ENCODE data around the gene BNC2. TPM values are rescaled to one million over a fixed set of nuclear protein-coding genes. Genes with fewer than 3 reads are reported as not detected.

Gene BNC2
- total RNA-seq, 1 donor from 2014 or later, result not detected

- Mint-ChIP-seq H3K27me3 (ENCODE audit: low read depth) (peaks cover 16% of the 10 kb centered on the region), H3K9me3 (no peaks in the 10 kb centered on the region), H3K27ac (no peak overlapping the region), H3K4me3 (ENCODE audit: low read depth) (no peak overlapping the region), H3K36me3 (ENCODE audit: low read depth) (no peaks in the 10 kb centered on the region), H3K4me1 (ENCODE audit: low read depth) (no peaks in the 10 kb centered on the region)
- no peak for DNase-seq (ENCODE audit: low spot score)
- intact Hi-C loops (cut with micrococcal nuclease), result no loop called here
Observed at GRCh38 chr9:16727452-16728136, 142.9 kb downstream of the BNC2 start.

DNA sequence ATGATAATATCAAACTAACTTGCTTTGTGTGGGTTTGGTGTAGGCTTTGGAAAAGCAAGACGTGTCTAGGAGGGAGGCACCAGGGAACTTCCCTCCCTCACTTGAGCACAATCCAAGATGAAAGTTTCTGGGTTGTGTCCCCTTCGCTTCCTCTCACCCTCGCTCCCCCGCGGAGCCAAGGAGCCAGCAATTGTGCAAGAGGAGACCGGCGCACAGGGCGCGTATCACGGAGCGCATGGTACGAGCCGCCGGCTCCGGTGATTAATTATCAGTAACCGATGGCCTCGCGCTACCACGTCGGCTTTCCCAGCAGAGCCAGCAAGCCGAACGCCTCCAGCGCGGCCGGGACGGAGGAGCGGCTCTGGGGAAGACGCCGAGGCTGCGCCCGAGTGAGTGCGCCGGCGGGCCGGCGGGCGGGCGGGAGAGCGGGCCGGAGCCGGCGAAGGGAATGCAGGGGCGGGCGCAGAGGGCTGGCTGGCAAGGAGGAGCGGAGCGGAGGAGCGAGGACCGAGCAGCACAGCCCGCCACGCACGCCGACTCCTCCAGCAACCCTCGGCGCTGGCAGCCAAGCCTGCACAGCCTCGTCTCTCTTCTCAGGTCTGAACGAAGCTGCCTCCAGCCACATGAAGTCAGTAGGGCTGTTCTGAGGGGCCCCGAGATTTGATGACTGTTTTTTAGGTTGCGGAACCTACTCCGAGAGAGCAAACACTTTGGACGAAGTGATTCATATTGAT is 143.6 kb downstream of the BNC2 start:
- H3K27me3 Mint-ChIP-seq (ENCODE audit: low read depth), result peaks cover 16% of the 10 kb centered on the region
- no peak overlapping the region for H3K4me3 Mint-ChIP-seq (ENCODE audit: low read depth)
- no peak for DNase-seq (ENCODE audit: low spot score)
- intact Hi-C loops (cut with micrococcal nuclease), result no loop called here
- H3K4me1 Mint-ChIP-seq (ENCODE audit: low read depth), result no peaks in the 10 kb centered on the region
- H3K9me3 Mint-ChIP-seq, result no peaks in the 10 kb centered on the region
- H3K36me3 Mint-ChIP-seq (ENCODE audit: low read depth), result no peaks in the 10 kb centered on the region
- no peak overlapping the region for H3K27ac Mint-ChIP-seq

- H3K36me3 Mint-ChIP-seq (ENCODE audit: low read depth), result no peaks in the 10 kb centered on the region
- H3K27ac Mint-ChIP-seq, result no peak overlapping the region
- peaks cover 16% of the 10 kb centered on the region for H3K27me3 Mint-ChIP-seq (ENCODE audit: low read depth)
- no peak overlapping the region for H3K4me3 Mint-ChIP-seq (ENCODE audit: low read depth)
- H3K9me3 Mint-ChIP-seq, result no peaks in the 10 kb centered on the region
- no peak for DNase-seq (ENCODE audit: low spot score)
- intact Hi-C loops (cut with micrococcal nuclease), result no loop called here
- H3K4me1 Mint-ChIP-seq (ENCODE audit: low read depth), result no peaks in the 10 kb centered on the region
Observed at GRCh38 chr9:16726029-16726428, 144.4 kb downstream of the BNC2 start.

DNA sequence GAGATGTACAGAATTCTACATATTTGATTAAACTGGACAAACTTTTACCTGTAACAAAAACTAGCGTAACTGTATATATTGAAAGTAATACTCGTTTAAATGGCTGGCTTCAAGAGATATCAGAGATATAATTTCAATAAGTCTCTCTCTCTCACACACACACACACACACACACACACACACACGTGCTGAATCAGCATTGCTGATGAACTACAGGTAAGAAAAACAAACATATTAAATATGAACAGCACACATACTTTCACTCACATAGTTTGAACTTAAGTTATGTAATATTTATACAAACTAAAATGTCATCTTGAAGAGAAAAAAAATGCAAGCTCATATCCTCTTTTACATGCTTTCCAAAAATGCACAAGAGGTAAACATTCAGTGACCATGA is 145.4 kb downstream of the BNC2 start:
- Mint-ChIP-seq H3K27me3 (ENCODE audit: low read depth) (peaks cover 16% of the 10 kb centered on the region), H3K4me1 (ENCODE audit: low read depth) (no peaks in the 10 kb centered on the region), H3K9me3 (no peaks in the 10 kb centered on the region), H3K36me3 (ENCODE audit: low read depth) (no peaks in the 10 kb centered on the region), H3K4me3 (ENCODE audit: low read depth) (no peak overlapping the region), H3K27ac (no peak overlapping the region)
- no peak for DNase-seq (ENCODE audit: low spot score)
- intact Hi-C loops (cut with micrococcal nuclease), result no loop called here

DNA sequence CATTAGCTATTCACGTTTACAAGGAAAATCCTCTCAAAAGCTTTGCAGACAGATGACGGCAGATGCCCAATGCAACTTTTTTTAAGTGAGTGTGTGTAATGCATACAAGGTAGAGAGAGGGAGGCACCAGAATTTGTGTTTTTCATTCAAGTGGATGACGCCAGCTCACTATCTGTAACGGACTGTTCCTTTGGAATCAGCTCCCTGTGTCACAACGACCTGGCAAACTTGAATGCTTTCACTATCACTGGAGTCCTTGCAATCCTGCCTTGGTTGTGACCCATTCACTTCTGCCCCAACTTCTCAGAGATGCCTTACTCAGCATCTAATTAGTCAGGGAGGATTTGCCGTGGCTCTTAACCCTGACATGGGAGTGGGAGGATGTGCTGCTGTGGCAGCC is 148.5 kb downstream of the BNC2 start:
- H3K36me3 Mint-ChIP-seq (ENCODE audit: low read depth), result no peaks in the 10 kb centered on the region
- DNase-seq (ENCODE audit: low spot score), result no peak
- H3K4me1 Mint-ChIP-seq (ENCODE audit: low read depth), result no peaks in the 10 kb centered on the region
- H3K9me3 Mint-ChIP-seq, result no peaks in the 10 kb centered on the region
- H3K27ac Mint-ChIP-seq, result no peak overlapping the region
- peaks cover 9% of the 10 kb centered on the region for H3K27me3 Mint-ChIP-seq (ENCODE audit: low read depth)
- intact Hi-C loops (cut with micrococcal nuclease), result no loop called here
- H3K4me3 Mint-ChIP-seq (ENCODE audit: low read depth), result no peak overlapping the region

GRCh38 chr9:16720386-16720785 is 150.1 kb downstream of the BNC2 start:
- no peaks in the 10 kb centered on the region for H3K4me1 Mint-ChIP-seq (ENCODE audit: low read depth)
- intact Hi-C loops (cut with micrococcal nuclease), result no loop called here
- H3K36me3 Mint-ChIP-seq (ENCODE audit: low read depth), result no peaks in the 10 kb centered on the region
- no peaks in the 10 kb centered on the region for H3K9me3 Mint-ChIP-seq
- no peak overlapping the region for H3K27ac Mint-ChIP-seq
- no peak for DNase-seq (ENCODE audit: low spot score)
- no peak overlapping the region for H3K4me3 Mint-ChIP-seq (ENCODE audit: low read depth)
- H3K27me3 Mint-ChIP-seq (ENCODE audit: low read depth), result no peaks in the 10 kb centered on the region

DNA sequence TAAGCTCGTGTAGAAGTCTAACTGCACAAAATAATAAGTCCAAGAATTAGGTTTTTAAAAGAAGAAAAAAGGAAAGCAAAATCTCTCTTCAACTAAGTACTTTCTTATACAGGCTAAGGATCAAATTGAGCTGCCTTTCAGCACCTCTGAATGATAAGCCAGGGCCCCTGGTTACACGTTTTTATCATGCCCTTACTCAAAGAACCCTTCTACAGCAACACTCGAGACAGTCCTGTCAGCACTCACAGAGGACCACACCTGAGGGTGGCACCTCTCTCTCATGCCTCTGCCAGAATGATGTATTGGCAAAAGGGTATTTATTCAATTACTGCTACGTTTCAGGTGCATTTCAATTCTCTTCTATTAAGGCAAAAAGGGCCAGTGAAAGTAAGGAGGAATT is 150.5 kb downstream of the BNC2 start:
- Mint-ChIP-seq H3K4me3 (ENCODE audit: low read depth) (no peak overlapping the region), H3K27me3 (ENCODE audit: low read depth) (no peaks in the 10 kb centered on the region), H3K36me3 (ENCODE audit: low read depth) (no peaks in the 10 kb centered on the region), H3K27ac (no peak overlapping the region), H3K9me3 (no peaks in the 10 kb centered on the region), H3K4me1 (ENCODE audit: low read depth) (no peaks in the 10 kb centered on the region)
- intact Hi-C loops (cut with micrococcal nuclease), result no loop called here
- no peak for DNase-seq (ENCODE audit: low spot score)

DNA sequence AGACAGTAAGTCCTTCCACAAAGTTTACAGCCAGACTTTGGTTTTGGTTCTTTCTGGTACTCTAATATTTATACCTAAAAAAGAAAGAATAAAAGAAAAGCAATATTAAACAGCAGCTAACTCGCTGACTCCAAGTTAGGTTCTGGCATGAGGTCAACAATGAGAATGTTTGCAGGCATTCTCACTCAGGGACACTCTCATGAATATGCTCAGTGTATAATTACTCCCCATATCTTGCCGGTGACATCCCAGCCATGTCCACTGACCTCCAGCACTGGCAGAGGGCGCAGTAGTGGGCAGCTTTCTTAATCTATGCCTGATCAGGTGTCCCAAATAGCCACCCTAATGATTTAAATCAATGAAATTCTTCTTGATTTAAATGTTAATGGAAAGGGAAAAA is 151.5 kb downstream of the BNC2 start:
- Mint-ChIP-seq H3K27ac (no peak overlapping the region), H3K4me3 (ENCODE audit: low read depth) (no peak overlapping the region), H3K9me3 (no peaks in the 10 kb centered on the region), H3K27me3 (ENCODE audit: low read depth) (no peaks in the 10 kb centered on the region), H3K36me3 (ENCODE audit: low read depth) (no peaks in the 10 kb centered on the region), H3K4me1 (ENCODE audit: low read depth) (no peaks in the 10 kb centered on the region)
- intact Hi-C loops (cut with micrococcal nuclease), result no loop called here
- DNase-seq (ENCODE audit: low spot score), result no peak

DNA sequence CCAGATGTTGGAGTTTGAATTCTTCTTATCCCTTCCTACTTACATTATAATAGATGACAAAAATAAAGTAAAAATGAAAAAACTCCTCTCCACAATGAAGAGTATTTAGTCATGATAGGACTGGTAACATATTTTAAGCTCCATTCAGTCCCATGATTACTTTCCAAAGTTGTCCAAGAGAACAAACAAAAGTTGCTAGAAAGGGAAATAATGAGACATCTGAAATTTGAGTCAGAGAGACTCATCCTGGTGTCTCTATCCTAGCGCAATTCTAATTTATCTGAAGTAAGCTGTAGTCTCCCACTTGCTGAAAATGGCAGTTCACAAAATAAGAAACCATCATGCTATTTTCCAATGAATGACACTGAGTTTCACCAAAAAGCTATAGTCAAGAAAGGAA is 152.2 kb downstream of the BNC2 start:
- no peak for DNase-seq (ENCODE audit: low spot score)
- Mint-ChIP-seq H3K27me3 (ENCODE audit: low read depth) (no peaks in the 10 kb centered on the region), H3K36me3 (ENCODE audit: low read depth) (no peaks in the 10 kb centered on the region), H3K4me1 (ENCODE audit: low read depth) (no peaks in the 10 kb centered on the region), H3K27ac (no peak overlapping the region), H3K9me3 (no peaks in the 10 kb centered on the region), H3K4me3 (ENCODE audit: low read depth) (no peak overlapping the region)
- intact Hi-C loops (cut with micrococcal nuclease), result no loop called here

GRCh38 chr9:16716601-16717000 is 153.9 kb downstream of the BNC2 start:
- no peaks in the 10 kb centered on the region for H3K27me3 Mint-ChIP-seq (ENCODE audit: low read depth)
- H3K27ac Mint-ChIP-seq, result no peak overlapping the region
- no peaks in the 10 kb centered on the region for H3K36me3 Mint-ChIP-seq (ENCODE audit: low read depth)
- no peaks in the 10 kb centered on the region for H3K9me3 Mint-ChIP-seq
- no peaks in the 10 kb centered on the region for H3K4me1 Mint-ChIP-seq (ENCODE audit: low read depth)
- intact Hi-C loops (cut with micrococcal nuclease), result no loop called here
- no peak overlapping the region for H3K4me3 Mint-ChIP-seq (ENCODE audit: low read depth)
- DNase-seq (ENCODE audit: low spot score), result no peak

DNA sequence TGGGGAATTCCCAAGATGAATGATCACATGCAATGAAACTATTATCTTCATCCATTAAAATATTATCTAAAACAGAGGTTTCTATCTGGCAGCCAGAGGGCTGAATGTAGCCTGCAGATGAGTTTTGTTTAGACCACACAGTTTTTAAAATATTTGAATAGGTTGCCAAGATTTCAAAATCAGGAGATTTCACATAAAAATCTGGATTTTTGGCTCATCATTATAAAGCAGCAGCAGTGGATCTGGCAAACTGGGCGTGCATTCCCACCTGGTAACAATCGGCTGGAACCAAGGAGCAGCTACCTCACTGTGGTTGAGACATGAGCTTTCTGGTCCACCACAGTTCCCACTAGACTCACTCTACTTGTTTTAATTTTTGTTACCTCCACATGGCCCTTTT is 155.1 kb downstream of the BNC2 start:
- Mint-ChIP-seq H3K4me3 (ENCODE audit: low read depth) (no peak overlapping the region), H3K9me3 (no peaks in the 10 kb centered on the region), H3K27me3 (ENCODE audit: low read depth) (no peaks in the 10 kb centered on the region), H3K4me1 (ENCODE audit: low read depth) (no peaks in the 10 kb centered on the region), H3K27ac (no peak overlapping the region), H3K36me3 (ENCODE audit: low read depth) (no peaks in the 10 kb centered on the region)
- no peak for DNase-seq (ENCODE audit: low spot score)
- intact Hi-C loops (cut with micrococcal nuclease), result no loop called here

DNA sequence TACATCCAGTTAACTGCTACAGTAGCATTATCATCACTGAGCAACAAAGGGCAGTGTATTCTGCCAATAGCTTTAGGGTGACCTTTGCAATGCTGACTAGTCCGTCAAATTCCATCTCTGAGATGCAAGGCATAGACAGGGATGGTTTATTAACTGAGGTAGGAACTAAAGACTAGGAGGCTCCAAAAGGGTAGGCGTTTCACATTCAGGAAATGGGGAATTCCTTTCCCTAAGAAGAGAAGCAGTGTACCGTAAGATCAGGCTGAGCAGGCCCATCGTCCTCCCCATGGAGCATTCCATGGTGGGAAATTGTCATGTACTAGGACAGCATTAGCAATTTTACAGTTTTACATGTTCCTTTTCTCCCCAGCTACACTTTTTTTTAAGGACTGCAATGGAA is 157.7 kb downstream of the BNC2 start:
- no peak overlapping the region for H3K27ac Mint-ChIP-seq
- H3K4me3 Mint-ChIP-seq (ENCODE audit: low read depth), result no peak overlapping the region
- peaks cover 6% of the 10 kb centered on the region for H3K9me3 Mint-ChIP-seq
- no peaks in the 10 kb centered on the region for H3K36me3 Mint-ChIP-seq (ENCODE audit: low read depth)
- DNase-seq (ENCODE audit: low spot score), result no peak
- H3K4me1 Mint-ChIP-seq (ENCODE audit: low read depth), result no peaks in the 10 kb centered on the region
- no peaks in the 10 kb centered on the region for H3K27me3 Mint-ChIP-seq (ENCODE audit: low read depth)
- intact Hi-C loops (cut with micrococcal nuclease), result no loop called here

GRCh38 chr9:16710888-16711287 is 159.6 kb downstream of the BNC2 start:
- Mint-ChIP-seq H3K27ac (no peak overlapping the region), H3K36me3 (ENCODE audit: low read depth) (no peaks in the 10 kb centered on the region), H3K9me3 (peaks cover 6% of the 10 kb centered on the region), H3K4me3 (ENCODE audit: low read depth) (no peak overlapping the region), H3K27me3 (ENCODE audit: low read depth) (no peaks in the 10 kb centered on the region), H3K4me1 (ENCODE audit: low read depth) (no peaks in the 10 kb centered on the region)
- DNase-seq (ENCODE audit: low spot score), result no peak
- intact Hi-C loops (cut with micrococcal nuclease), result no loop called here
